Right renal cortex interstitium (tissue), 3 donors: ENCODE data around the gene CYP4F22. TPM values are rescaled to one million over a fixed set of nuclear protein-coding genes. Genes with fewer than 3 reads are reported as not detected.
"Not testable (repeated sequence)": the region's sequence is repeated elsewhere in the genome, so short reads cannot be mapped to it uniquely, and the experiment has no call there.

Source experiments
- DNase-seq, 3 donors: peaks; one replicate each; pipeline ENCODE4 v3.0.0-alpha.2; 2013; ENCODE audit warnings: low read depth in 3 of 3, low spot score in 2 of 3
- polyA plus RNA-seq, 3 donors: library from polyadenylated mRNA; unstranded; fragments of 120-200 nt; gene quantifications; one replicate each; pipeline ENCODE4 v1.2.1, GENCODE V29; 2013; ENCODE audit not compliant: insufficient read length in 3 of 3

CYP4F22 gene
- polyA plus RNA-seq, 3 donors: 0.28 to 0.41 TPM; not detected in 1

GRCh38 chr19:15488489-15489226, 19.7 kb upstream of the CYP4F22 start:
- no peak for DNase-seq

DNA sequence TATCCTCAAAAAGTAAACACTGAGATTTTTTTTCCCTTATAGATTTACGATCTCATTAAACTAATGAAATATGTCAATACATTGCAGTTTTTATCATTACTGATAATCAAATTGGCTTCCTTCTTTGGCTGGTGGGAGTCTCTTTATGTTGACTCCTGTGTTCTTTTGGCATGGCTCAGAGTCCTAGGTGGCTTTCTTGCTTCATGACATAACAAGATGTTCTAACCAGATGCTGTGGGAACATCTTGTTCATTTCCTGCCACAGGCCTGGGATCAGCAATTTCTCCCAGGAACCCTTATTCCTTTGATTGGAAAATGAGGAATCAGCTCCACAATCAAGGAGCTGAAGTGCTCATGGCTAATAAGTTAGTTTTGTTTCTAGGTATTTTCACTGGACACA, 13.2 kb upstream of the CYP4F22 start:
- DNase-seq: no peak

- DNase-seq: no peak
These were observed 10.0 kb upstream of the CYP4F22 start for GRCh38 chr19:15498156-15498858.

GRCh38 chr19:15498910-15499309, 9.4 kb upstream of the CYP4F22 start:
- no peak for DNase-seq

DNA sequence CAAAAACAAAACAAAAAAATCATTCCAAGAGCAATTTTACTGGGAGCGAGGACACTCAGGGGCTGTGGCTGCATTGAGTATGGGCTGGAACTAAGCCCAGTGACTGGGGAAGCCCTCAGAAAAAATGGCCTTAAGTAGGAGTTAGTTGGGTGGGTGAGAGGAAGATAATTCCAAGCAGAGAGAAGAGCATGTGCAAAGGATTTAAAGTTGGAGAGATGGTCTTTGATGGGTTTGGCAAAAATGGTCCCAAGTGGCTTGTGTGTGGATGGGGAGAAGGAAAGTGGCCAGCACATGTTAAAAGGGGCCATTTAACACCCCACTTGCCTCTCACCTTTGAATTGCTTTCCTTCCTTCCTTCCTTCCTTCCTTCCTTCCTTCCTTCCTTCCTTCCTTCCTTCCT, 6.7 kb upstream of the CYP4F22 start:
- DNase-seq: no peak

GRCh38 chr19:15502264-15502663, 6.1 kb upstream of the CYP4F22 start:
- no peak for DNase-seq

- no peak for DNase-seq
These were observed 2.2 kb upstream of the CYP4F22 start for GRCh38 chr19:15506074-15506571.

DNA sequence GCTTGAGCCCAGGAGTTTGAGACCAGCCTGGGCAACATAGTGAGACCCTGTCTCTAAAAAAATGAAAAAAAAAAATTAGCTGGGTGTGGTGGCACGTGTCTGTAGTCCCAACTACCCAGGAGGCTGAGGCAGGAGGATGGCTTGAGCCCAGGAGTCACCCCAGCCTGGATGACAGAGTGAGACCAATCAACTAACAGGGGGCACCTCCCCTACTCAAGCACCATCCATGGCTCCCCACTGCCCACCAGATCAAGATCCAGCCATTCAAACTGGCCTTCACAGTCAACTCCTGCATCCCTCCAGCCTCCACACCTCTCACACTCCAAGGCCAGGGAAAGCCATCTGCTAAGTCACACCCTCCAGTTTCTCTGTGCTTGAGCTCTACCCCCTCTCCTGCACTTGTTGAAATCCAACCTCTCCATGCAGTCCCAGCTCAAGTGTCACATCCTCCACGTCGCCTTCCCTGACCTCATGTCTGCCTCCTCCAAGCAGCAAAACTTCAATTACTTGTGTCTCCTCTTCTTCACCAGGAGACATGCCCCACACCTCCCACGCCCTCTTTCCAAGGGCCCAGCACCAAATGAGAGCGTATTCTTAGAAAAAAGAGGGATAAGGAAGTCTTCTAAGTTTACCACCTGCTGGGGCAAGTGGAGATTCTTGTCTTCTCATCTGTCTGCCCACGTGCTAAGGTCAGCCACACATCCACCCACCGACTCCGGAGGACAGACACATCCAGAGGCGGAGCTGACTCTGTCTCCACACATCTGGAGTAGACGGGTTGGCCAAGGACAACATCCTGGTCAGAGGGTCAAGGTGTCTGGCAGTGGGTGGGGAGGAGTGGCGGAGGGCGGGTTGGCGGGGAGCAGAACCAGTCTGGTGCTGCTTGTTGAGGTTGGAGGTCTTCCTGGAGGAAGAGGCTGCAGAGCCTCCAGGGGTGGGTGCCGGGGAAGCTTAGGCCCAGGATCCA, 974 bp upstream of the CYP4F22 start:
- no peak for DNase-seq

GRCh38 chr19:15511671-15512424, 3.5 kb downstream of the CYP4F22 start:
- no peak for DNase-seq

DNA sequence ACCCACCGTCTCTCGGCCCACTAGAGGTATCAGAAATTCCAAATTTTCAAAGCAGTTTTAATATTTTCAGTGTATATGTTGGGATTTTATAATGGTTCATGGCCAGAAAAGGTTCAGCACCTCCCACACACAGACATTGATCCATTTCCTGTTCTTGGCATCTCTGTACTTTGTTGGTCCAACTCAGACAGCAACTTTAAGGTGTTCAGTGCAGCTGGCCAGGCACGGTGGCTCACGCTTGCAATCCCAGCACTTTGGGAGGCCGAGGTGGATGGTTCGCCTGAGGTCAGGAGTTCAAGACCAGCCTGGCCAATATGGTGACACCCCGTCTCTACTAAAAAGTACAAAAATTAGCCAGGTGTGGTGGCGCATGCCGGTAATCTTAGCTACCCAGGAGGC, 6.9 kb downstream of the CYP4F22 start:
- not testable (repeated sequence) for DNase-seq

- no peak for DNase-seq
These were observed 8.0 kb downstream of the CYP4F22 start for GRCh38 chr19:15516363-15516762.

GRCh38 chr19:15517778-15518177, 9.5 kb downstream of the CYP4F22 start:
- no peak for DNase-seq

DNA sequence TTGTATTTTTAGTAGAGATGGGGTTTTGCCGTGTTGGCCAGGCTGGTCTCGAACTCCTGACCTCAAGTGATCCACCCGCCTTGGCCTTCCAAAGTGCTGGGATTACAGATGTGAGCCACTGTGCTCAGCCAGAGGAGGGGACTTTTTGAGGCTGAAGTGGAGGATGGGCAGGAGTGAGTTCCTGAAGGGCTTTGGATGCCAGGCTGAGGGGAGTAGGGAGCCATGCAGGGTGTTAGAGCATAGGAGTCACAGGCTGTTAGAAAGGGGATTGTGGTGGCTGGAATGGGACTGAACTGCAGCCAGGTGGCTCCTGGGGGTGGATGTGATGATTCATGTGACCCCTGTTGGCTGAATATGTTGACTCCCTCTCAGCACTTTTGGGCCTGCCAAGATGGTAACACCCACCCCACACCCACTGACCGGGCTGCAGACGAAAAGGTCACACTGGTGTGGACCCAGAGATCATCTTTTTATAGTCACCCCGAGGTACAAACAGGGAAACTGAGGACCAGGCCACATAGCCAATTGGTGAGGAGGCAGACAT, 11.2 kb downstream of the CYP4F22 start:
- DNase-seq: no peak

GRCh38 chr19:15524781-15525180, 16.5 kb downstream of the CYP4F22 start:
- DNase-seq: no peak

GRCh38 chr19:15525291-15525690, 17.0 kb downstream of the CYP4F22 start:
- no peak for DNase-seq

GRCh38 chr19:15526408-15526807, 18.1 kb downstream of the CYP4F22 start:
- DNase-seq: no peak

DNA sequence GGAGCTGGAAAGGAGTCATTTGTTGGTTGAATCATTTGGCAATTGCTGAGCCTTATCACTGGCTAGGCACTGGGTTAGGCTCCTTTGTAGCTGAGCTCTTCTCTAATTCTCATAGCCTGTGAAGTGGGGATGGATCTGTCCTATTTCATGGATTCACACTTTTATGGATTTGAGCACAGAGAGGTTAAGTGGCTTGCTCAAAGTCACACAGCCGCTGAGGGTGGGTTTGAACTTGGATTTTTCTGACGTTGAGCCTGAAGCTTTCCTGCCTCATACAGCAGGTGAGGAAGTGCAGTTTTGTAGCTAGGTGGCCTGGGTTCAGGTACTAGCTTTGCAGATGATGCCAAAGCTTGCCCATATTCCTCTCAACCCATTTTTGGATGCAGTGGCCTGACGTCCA, 19.4 kb downstream of the CYP4F22 start:
- DNase-seq: no peak

DNA sequence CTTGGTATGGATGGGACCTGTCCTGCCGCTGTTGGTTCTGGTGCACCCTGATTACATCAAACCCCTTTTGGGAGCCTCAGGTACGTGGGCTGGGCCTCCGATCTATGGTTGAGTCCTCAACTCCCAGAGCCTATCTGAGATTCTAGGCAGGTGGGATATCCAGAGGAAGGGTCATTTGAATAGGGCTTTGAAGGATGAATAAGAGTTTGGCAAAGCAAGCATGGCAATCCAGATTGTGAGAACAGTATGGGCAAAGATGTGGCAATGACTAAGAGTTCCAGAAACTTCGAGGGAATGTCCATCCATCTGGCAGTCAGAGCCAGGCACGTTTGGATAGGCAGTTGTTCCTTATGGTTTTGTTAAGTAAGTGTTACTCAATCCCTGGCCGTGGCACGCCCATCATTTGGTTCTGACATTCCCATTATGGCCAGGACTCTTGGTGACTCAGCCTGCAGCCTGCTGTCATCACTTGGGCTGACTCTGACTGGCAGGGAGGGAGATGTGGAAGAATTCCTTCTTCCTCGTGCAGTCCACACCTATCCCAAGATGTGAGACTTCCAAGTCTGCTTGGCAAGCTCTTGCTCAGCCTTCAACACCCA, 21.5 kb downstream of the CYP4F22 start:
- no peak for DNase-seq

DNA sequence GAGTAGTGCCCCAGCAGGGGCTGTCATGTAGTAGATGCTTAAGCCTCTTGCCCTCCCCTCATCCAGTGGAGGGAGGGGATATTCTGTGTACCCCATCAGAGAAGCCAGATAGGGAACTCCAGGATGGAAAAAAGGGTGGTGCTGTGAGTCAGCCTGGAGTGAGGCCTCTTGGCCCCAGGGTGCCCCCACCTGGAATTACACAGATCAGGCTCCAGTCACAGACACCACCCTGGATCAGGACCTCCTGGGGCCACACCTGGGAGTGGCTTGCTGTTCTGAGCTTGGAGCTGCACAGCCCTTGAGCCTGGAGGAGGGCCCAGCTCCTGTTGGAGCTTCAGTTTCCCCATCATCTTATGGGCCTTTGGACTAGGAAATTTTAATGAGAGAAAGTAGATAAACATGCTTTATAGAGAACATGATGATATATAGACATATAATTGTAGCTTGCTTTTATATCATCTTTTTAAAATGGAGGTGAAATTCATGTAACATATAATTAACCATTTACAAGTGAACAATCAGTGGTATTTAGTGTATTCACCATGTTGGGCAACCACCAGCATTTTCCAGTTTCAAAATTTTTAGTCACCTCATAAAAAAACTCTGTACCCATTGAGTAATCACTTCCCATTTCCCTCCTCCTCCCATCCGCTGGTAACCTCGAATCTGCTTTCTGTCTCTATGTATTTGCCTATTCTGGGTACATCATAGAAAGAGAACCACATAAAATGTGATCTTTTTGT, 24.6 kb downstream of the CYP4F22 start:
- no peak for DNase-seq
